ENCODE measurements around the gene SLC45A1.

The SLC45A1 gene

DNA sequence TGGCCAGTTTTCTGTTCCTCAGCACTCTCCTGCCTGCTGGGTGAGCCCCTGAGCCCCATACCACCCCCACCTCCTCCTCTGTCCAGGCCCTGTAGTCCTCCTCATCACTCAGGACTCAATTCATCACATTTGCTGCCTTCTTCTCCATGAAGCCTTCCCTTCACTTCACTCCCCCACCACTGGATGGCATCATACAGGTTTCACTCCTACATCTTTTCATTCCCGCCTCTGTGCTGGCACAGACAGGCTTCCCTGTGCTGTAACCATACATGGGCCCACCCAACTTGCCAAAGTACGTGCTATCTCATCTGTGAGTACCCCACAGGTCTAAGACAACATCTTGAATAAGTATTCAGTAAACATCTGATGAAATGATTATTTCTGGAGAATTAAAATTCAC, 56.9 kb downstream of the SLC45A1 start:
- no peak for TF ChIP-seq EZH2phosphoT487 (IDR thresholded peaks at IDR 0.05; ENCODE audit: borderline replicate concordance)
- TF ChIP-seq, protein P1, sequence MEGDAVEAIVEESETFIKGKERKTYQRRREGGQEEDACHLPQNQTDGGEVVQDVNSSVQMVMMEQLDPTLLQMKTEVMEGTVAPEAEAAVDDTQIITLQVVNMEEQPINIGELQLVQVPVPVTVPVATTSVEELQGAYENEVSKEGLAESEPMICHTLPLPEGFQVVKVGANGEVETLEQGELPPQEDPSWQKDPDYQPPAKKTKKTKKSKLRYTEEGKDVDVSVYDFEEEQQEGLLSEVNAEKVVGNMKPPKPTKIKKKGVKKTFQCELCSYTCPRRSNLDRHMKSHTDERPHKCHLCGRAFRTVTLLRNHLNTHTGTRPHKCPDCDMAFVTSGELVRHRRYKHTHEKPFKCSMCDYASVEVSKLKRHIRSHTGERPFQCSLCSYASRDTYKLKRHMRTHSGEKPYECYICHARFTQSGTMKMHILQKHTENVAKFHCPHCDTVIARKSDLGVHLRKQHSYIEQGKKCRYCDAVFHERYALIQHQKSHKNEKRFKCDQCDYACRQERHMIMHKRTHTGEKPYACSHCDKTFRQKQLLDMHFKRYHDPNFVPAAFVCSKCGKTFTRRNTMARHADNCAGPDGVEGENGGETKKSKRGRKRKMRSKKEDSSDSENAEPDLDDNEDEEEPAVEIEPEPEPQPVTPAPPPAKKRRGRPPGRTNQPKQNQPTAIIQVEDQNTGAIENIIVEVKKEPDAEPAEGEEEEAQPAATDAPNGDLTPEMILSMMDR (conservative IDR thresholded peaks at IDR 0.05; ENCODE audit: low read length) = peak; percentile 64
- H3F3A ChIP-seq (ENCODE audit: low read depth) = no peaks in the 10 kb centered on the region
- peaks cover 68% of the 10 kb centered on the region for H4K20me1 ChIP-seq (ENCODE audit: insufficient read depth, low read length, poor library complexity, severe bottlenecking)
- H3K27me3 ChIP-seq (ENCODE audit: insufficient read depth, low read length, poor library complexity, severe bottlenecking) = no peaks in the 10 kb centered on the region
- H3K4me3 ChIP-seq (ENCODE audit: low read length, poor library complexity, severe bottlenecking) = no peak overlapping the region
- no peak overlapping the region for H3K9ac ChIP-seq (ENCODE audit: low read depth, low read length, poor library complexity, severe bottlenecking)
- no peaks in the 10 kb centered on the region for H3K9me2 ChIP-seq (replicated peaks; ENCODE audit: low read depth, low read length)
- no peaks in the 10 kb centered on the region for H3K9me3 ChIP-seq (ENCODE audit: insufficient read depth, low read depth, low read length)
- H2AFZ ChIP-seq (ENCODE audit: low read length) = no peak overlapping the region
- peaks cover 92% of the 10 kb centered on the region for H3K79me2 ChIP-seq (ENCODE audit: insufficient read depth, low read length)
- H3K4me2 ChIP-seq (ENCODE audit: low read depth, low read length, poor library complexity, severe bottlenecking) = no peak overlapping the region
- peaks cover 37% of the 10 kb centered on the region; the same call in 1 of the 2 replicates for H3K36me3 ChIP-seq (ENCODE audit: insufficient read depth, low read length)
- peaks cover 28% of the 10 kb centered on the region for H3K4me1 ChIP-seq (ENCODE audit: insufficient read depth, low read length, poor library complexity, severe bottlenecking)

- H3K36me3 ChIP-seq (ENCODE audit: insufficient read depth, low read length) = peaks cover 38% of the 10 kb centered on the region; the same call in 1 of the 2 replicates
- TF ChIP-seq EZH2phosphoT487 (IDR thresholded peaks at IDR 0.05; ENCODE audit: borderline replicate concordance) = no peak
- TF ChIP-seq, protein P1 (conservative IDR thresholded peaks at IDR 0.05; ENCODE audit: low read length) = no peak
- no peaks in the 10 kb centered on the region for H3K9me2 ChIP-seq (replicated peaks; ENCODE audit: low read depth, low read length)
- H3K4me2 ChIP-seq (ENCODE audit: low read depth, low read length, poor library complexity, severe bottlenecking) = no peak overlapping the region
- H3K4me3 ChIP-seq (ENCODE audit: low read length, poor library complexity, severe bottlenecking) = no peak overlapping the region
- H4K20me1 ChIP-seq (ENCODE audit: insufficient read depth, low read length, poor library complexity, severe bottlenecking) = peaks cover 62% of the 10 kb centered on the region
- H3F3A ChIP-seq (ENCODE audit: low read depth) = no peaks in the 10 kb centered on the region
- no peaks in the 10 kb centered on the region for H3K27me3 ChIP-seq (ENCODE audit: insufficient read depth, low read length, poor library complexity, severe bottlenecking)
- peaks cover 92% of the 10 kb centered on the region for H3K79me2 ChIP-seq (ENCODE audit: insufficient read depth, low read length)
- H2AFZ ChIP-seq (ENCODE audit: low read length) = no peak overlapping the region
- H3K9ac ChIP-seq (ENCODE audit: low read depth, low read length, poor library complexity, severe bottlenecking) = no peak overlapping the region
- peaks cover 28% of the 10 kb centered on the region for H3K4me1 ChIP-seq (ENCODE audit: insufficient read depth, low read length, poor library complexity, severe bottlenecking)
- H3K9me3 ChIP-seq (ENCODE audit: insufficient read depth, low read depth, low read length) = no peaks in the 10 kb centered on the region
Measured at GRCh38 chr1:8376358-8376840, 58.5 kb downstream of the SLC45A1 start.

DNA sequence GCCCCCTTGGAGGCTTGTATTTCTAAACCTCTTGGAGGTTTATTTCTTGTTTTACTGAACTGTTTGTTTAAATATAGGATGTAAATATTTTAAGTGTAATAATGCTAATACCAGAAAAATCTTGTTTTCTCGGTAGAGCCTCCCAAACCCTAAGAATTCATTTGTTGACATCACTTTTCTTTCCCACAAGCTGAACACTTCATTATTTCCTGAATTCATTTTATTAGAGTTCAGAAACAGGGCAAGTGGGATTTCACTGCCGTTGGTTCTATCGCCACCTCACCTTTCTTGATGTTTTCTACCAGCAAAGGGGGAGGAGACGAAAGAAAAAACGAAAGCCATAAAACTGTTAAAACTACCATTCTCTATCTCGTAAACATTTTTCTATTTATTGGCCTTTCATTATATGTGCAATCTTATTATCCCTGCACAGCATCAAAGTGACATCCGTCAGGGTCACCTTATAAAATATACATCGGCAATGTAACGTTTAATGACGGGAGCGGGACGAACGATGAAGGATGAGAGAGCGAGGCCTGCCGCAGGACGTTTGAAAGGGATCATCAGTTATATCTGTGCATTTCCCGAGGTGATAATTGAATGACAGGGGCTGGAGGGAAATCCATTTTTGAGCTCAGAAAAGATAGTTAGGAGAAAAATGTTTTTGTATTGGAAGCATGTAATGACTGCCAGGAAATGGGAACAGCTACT, 59.5 kb downstream of the SLC45A1 start:
- H3K36me3 ChIP-seq (ENCODE audit: insufficient read depth, low read length) = peaks cover 44% of the 10 kb centered on the region; the same call in 1 of the 2 replicates
- H3K4me2 ChIP-seq (ENCODE audit: low read depth, low read length, poor library complexity, severe bottlenecking) = no peak overlapping the region
- H3K79me2 ChIP-seq (ENCODE audit: insufficient read depth, low read length) = peaks cover 92% of the 10 kb centered on the region
- H3K4me1 ChIP-seq (ENCODE audit: insufficient read depth, low read length, poor library complexity, severe bottlenecking) = peaks cover 33% of the 10 kb centered on the region
- no peaks in the 10 kb centered on the region for H3K9me3 ChIP-seq (ENCODE audit: insufficient read depth, low read depth, low read length)
- H2AFZ ChIP-seq (ENCODE audit: low read length) = no peak overlapping the region
- H3F3A ChIP-seq (ENCODE audit: low read depth) = no peaks in the 10 kb centered on the region
- H4K20me1 ChIP-seq (ENCODE audit: insufficient read depth, low read length, poor library complexity, severe bottlenecking) = peaks cover 68% of the 10 kb centered on the region
- no peak overlapping the region for H3K4me3 ChIP-seq (ENCODE audit: low read length, poor library complexity, severe bottlenecking)
- no peak overlapping the region for H3K9ac ChIP-seq (ENCODE audit: low read depth, low read length, poor library complexity, severe bottlenecking)
- no peak for TF ChIP-seq EZH2phosphoT487 (IDR thresholded peaks at IDR 0.05; ENCODE audit: borderline replicate concordance)
- TF ChIP-seq, protein P1 (conservative IDR thresholded peaks at IDR 0.05; ENCODE audit: low read length) = no peak
- no peaks in the 10 kb centered on the region for H3K27me3 ChIP-seq (ENCODE audit: insufficient read depth, low read length, poor library complexity, severe bottlenecking)
- H3K9me2 ChIP-seq (replicated peaks; ENCODE audit: low read depth, low read length) = no peaks in the 10 kb centered on the region

All from Loucy (cell line).